Pancreas (tissue), 10 donors: Measurements from ENCODE around the gene HMMR. TPM values are rescaled to one million over a fixed set of nuclear protein-coding genes. Genes with fewer than 3 reads are reported as not detected.
"Not testable (repeated sequence)": the region's sequence is repeated elsewhere in the genome, so short reads cannot be mapped to it uniquely, and the experiment has no call there.

Experiments used
- ATAC-seq, 4 donors: fragments of 200-7000 bp; cut with Tn5 transposase; one replicate each; pipeline versions ENCODE4 v1.8.0 to v1.9.1; 2020; ENCODE audit warnings: mild to moderate bottlenecking in 4 of 4, moderate library complexity in 4 of 4
- DNase-seq, 6 donors: peaks; one replicate each; pipeline ENCODE4 v3.0.0-alpha.2; 2020
- FAIRE-seq: peaks from 2 replicates; lab custom pipeline; 2012; peaks lifted over from hg19 to GRCh38; lab: Jason Lieb, UNC
- H3K27ac ChIP-seq, 4 donors: fragments of 200-600 bp; sonication (generic); 1 replicate in 3 of 4; 2 replicates in 1 of 4; pipeline versions ENCODE4 v1.5.0 to v1.8.0; 2020
- H3K27me3 ChIP-seq, 4 donors: fragments of 200-600 bp; one replicate each; pipeline ENCODE4 v1.8.0; 2021
- H3K36me3 ChIP-seq, 3 donors: fragments of 200-600 bp; sonication (generic) in 1 of 3; one replicate each; pipeline versions ENCODE4 v1.5.0 to v1.8.0; 2020 to 2021
- H3K4me1 ChIP-seq, 3 donors: fragments of 200-600 bp; one replicate each; pipeline ENCODE4 v1.8.0; 2021
- H3K4me3 ChIP-seq, 4 donors: fragments of 200-600 bp; sonication (generic) in 2 of 4; one replicate each; pipeline versions ENCODE4 v1.5.0 to v1.8.0; 2020 to 2021
- H3K9me3 ChIP-seq, 4 donors: fragments of 200-600 bp; one replicate each; pipeline ENCODE4 v1.8.0; 2021
- CTCF ChIP-seq, 4 donors: fragments of 200-600 bp; sonication (generic) in 3 of 4; IDR thresholded peaks; one replicate each; pipeline versions ENCODE4 v1.5.0 to v1.8.0; 2021; ENCODE audit warnings: antibody characterized with exemption in 4 of 4
- WGBS, 2 donors: extraction: QIAGEN DNeasy Blood & Tissue Kit; methylation state at CpG; one replicate each; pipeline ENCODE4 v1.1.7; 2013; 5-methylcytosine and 5-hydroxymethylcytosine counted together
- intact Hi-C, 3 donors: fragments of 100-400 bp; cut with DNase I; formaldehyde crosslinking; loops; one replicate each; pipeline versions ENCODE4 v1.11.1 to v1.14.2; 2022
- polyA plus RNA-seq, 2 donors: library from polyadenylated mRNA; stranded (reverse); fragments of 200-250 nt; gene quantifications; one replicate each; pipeline ENCODE4 v1.2.3, GENCODE V29; 2013
- total RNA-seq, 6 donors: library from RNA; stranded (reverse); fragmentation: NEBNext Ultra II Directional in 4 of 6; extraction: Animal tissue kit (Norgen Biotek cat#: 25700) in 4 of 6; gene quantifications; one replicate each; pipeline versions ENCODE4 v1.2.1 to v1.2.4, GENCODE V29; 2021 to 2023
- donor health status: healthy with polysubstance abuse.
- donor health status: DM: no; HTN: no; CAD: no; lungs with moderate emphysema.
- donor health status: DM: no; HTN: no; CAD: no.
- donor health status: control.
- donor health status: control.
- donor health status: Bipolar disorder and iron deficiency.
- donor health status: DM: yes; HTN: yes; CAD: no.
- donor health status: DM: no; HTN: no; CAD: no.
- donor health status: DM: no; HTN: no; CAD: no.
- donor health status: DM: yes; HTN: yes; CAD: no.

HMMR gene
- total and polyA plus RNA-seq, 8 donors = 0.07 to 0.84 (median 0.26) TPM; not detected in 1

DNA sequence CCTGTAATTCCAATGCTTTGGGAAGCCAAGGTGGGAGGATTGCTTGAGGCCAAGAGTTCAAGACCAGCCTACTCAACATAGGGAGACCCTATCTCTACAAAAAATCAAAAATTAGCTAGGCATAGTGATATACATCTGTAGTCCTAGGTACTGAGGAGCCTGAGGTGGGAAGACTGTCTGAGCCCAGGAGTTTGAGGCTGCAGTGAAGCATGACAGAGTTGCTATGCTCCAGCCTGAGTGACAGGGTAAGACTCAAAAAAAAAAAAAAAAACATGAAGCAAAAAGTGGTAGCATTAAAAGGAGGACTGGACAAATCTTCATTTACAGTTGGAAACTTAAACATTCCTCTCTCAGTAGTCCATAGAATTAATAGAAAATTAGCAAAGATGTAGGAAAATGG, 13.2 kb upstream of the HMMR start:
- no peak for DNase-seq
- Histone ChIP-seq H3K4me1 (no peaks in the 10 kb centered on the region), H3K36me3 (peaks cover 9 to 53% (median 28%) of the 10 kb centered on the region in 3 donors), H3K27ac (no peak overlapping the region), H3K27me3 (no peaks in the 10 kb centered on the region), H3K9me3 (no peaks in the 10 kb centered on the region), H3K4me3 (no peak overlapping the region)
- no peak for FAIRE-seq
- intact Hi-C loops = no loop called here
- ATAC-seq = no peak
- no peak for TF ChIP-seq CTCF (IDR thresholded peaks at IDR 0.05)

- WGBS, 2 donors = 87 to 91% methylated on average over 3 of the region's 3 CpGs
- Histone ChIP-seq H3K4me3 (no peak overlapping the region), H3K36me3 (peaks cover 9 to 46% (median 22%) of the 10 kb centered on the region in 3 donors), H3K27ac (no peak overlapping the region), H3K9me3 (no peaks in the 10 kb centered on the region), H3K27me3 (no peaks in the 10 kb centered on the region), H3K4me1 (no peaks in the 10 kb centered on the region)
- no peak for TF ChIP-seq CTCF (IDR thresholded peaks at IDR 0.05)
- DNase-seq (no peak), FAIRE-seq (no peak), ATAC-seq (no peak)
- intact Hi-C loops = no loop called here
Observed at GRCh38 chr5:163447875-163448274, 12.6 kb upstream of the HMMR start.

DNA sequence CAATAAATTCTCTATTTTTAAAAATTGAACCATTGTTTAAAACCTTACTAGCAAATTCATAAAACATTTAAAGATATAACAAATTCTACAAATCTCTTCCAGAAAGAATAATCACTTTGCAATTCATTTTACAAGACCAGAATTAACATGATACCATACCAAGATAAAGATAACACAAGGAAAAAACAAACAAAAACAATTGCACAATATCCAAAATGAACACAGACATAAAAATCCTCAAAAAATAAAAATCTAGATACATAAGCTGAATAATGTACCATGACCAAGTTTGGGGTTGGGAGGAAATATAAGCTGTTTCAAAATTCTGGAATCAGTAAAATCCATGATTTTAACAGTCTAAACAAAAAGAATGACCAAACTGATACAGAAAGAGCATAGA, 11.9 kb upstream of the HMMR start:
- Histone ChIP-seq H3K4me3 (no peak overlapping the region), H3K27ac (no peak overlapping the region), H3K9me3 (no peaks in the 10 kb centered on the region), H3K27me3 (no peaks in the 10 kb centered on the region), H3K36me3 (peaks cover 9 to 46% (median 21%) of the 10 kb centered on the region in 3 donors), H3K4me1 (no peaks in the 10 kb centered on the region)
- TF ChIP-seq CTCF (IDR thresholded peaks at IDR 0.05) = no peak
- FAIRE-seq (peak; percentile 17), ATAC-seq (no peak), DNase-seq (no peak)
- intact Hi-C loops = no loop called here

GRCh38 chr5:163451489-163451888, 8.9 kb upstream of the HMMR start:
- 97 to 98% methylated on average over 8 of the region's 8 CpGs for whole genome bisulfite sequencing, 2 donors
- intact Hi-C loops = no loop called here
- no peak for DNase-seq
- FAIRE-seq = no peak
- no peaks in the 10 kb centered on the region for H3K27me3 ChIP-seq
- H3K4me3 ChIP-seq = no peak overlapping the region
- no peak overlapping the region for H3K27ac ChIP-seq
- H3K9me3 ChIP-seq = no peaks in the 10 kb centered on the region
- no peak for ATAC-seq
- TF ChIP-seq CTCF (IDR thresholded peaks at IDR 0.05) = no peak
- peaks cover 9 to 27% (median 9%) of the 10 kb centered on the region in 3 donors for H3K36me3 ChIP-seq
- peaks cover 0 to 4% (median 0%) of the 10 kb centered on the region in 3 donors for H3K4me1 ChIP-seq

- no peak overlapping the region for H3K27ac ChIP-seq
- no peak overlapping the region for H3K4me3 ChIP-seq
- intact Hi-C loops = no loop called here
- no peaks in the 10 kb centered on the region for H3K27me3 ChIP-seq
- FAIRE-seq (no peak), ATAC-seq (no peak), DNase-seq (no peak)
- whole genome bisulfite sequencing, 2 donors = 57 to 62% methylated on average over 1 of the region's 1 CpG
- H3K36me3 ChIP-seq = peaks cover 0 to 20% (median 0%) of the 10 kb centered on the region in 3 donors
- no peaks in the 10 kb centered on the region for H3K9me3 ChIP-seq
- no peak for TF ChIP-seq CTCF (IDR thresholded peaks at IDR 0.05)
- peaks cover 0 to 15% (median 10%) of the 10 kb centered on the region in 3 donors for H3K4me1 ChIP-seq
Observed at GRCh38 chr5:163453705-163454104, 6.7 kb upstream of the HMMR start.

DNA sequence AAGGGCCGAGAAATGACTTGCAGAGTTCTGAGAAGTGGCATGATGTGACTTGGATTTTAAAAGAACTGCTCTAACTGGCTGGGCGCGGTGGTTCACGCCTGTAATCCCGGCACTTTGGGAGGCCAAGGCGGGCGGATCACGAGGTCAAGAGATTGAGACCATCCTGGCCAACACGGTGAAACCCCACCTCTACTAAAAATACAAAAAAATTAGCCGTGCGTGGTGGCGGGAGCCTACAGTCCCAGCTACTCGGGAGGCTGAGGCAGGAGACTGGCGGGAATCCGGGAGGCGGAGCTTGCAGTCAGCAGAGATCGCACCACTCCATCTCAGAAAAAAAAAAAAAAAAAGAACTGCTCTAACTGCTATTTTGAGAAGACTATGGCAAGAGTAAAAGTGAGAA, 5.0 kb upstream of the HMMR start:
- H3K4me3 ChIP-seq, intact Hi-C loops, H3K27me3 ChIP-seq, H3K27ac ChIP-seq, FAIRE-seq, DNase-seq, ATAC-seq, H3K9me3 ChIP-seq: not testable (repeated sequence)
- Histone ChIP-seq H3K36me3 (peaks cover 0 to 14% (median 0%) of the 10 kb centered on the region in 3 donors), H3K4me1 (peaks cover 0 to 15% (median 10%) of the 10 kb centered on the region in 3 donors)
- WGBS, 2 donors = 98% methylated on average over 17 of the region's 17 CpGs
